GM12878 (cell line): ENCODE data around the gene RASAL2. TPM values are rescaled to one million over a fixed set of nuclear protein-coding genes. Genes with fewer than 3 reads are reported as not detected.

ENCODE experiments used
- ATAC-seq: fragments of 200-7000 bp; cut with Tn5 transposase; 3 replicates; pipeline ENCODE4 v1.9.1; 2020; ENCODE audit warnings: mild to moderate bottlenecking, moderate library complexity
- BruUV-seq: library from RNA; stranded (reverse); fragments of 400-500 nt; replicated peaks from 2 replicates; lab custom pipeline; 2021; lab: Mats Ljungman, UMichigan
- CTCF ChIA-PET: fragments of 300-600 bp; sonication (Branson Sonifier 250); formaldehyde crosslinking; extraction: SDS; loops from one replicate; lab custom pipeline; 2021; ENCODE audit warnings: inconsistent platforms; lab: Yijun Ruan, JAX
- POLR2A ChIA-PET: fragments of 350-600 bp; formaldehyde crosslinking; extraction: SDS; loops from one replicate; lab custom pipeline; 2021; ENCODE audit warnings: inconsistent platforms; lab: Charles Lee
- RAD21 ChIA-PET: fragments of 300-600 bp; sonication (Branson Sonifier 250); formaldehyde crosslinking; loops from one replicate; lab custom pipeline; 2023; ENCODE audit warnings: antibody characterized with exemption; ENCODE audit not compliant: unreplicated experiment; lab: Charles Lee
- SMC1A ChIA-PET: fragments of 300-600 bp; sonication (Branson Sonifier 250); formaldehyde crosslinking; loops from one replicate; lab custom pipeline; 2023; ENCODE audit not compliant: unreplicated experiment, uncharacterized antibody; lab: Charles Lee
- DNase-seq: peaks from one replicate; pipeline ENCODE4 v3.0.0-alpha.2; 2011; ENCODE audit warnings: low read depth, low spot score
- FAIRE-seq: peaks from 3 replicates; lab custom pipeline; 2011; peaks lifted over from hg19 to GRCh38; lab: Jason Lieb, UNC
- H2AFZ ChIP-seq: 2 replicates; pipeline ENCODE4 v1.6.0; 2011; ENCODE audit warnings: low read depth, low read length, control low read depth; ENCODE audit not compliant: control insufficient read depth
- H3K27ac ChIP-seq: 2 replicates; pipeline ENCODE4 v1.5.1; 2011; ENCODE audit warnings: control low read depth; ENCODE audit not compliant: control insufficient read depth, insufficient read depth
- H3K27me3 ChIP-seq, 2 experiments: replicated peaks in 1 of 2; 2 replicates each; pipeline versions ENCODE4 v1.6.0 to v1.6.1; 2011; ENCODE audit warnings: low read length in 1 of 2; ENCODE audit not compliant: control insufficient read depth in 2 of 2, insufficient read depth in 2 of 2
- H3K36me3 ChIP-seq, 2 experiments: 2 replicates each; pipeline ENCODE4 v1.5.1; 2011; ENCODE audit warnings: low read length in 1 of 2; ENCODE audit not compliant: control insufficient read depth in 2 of 2, insufficient read depth in 2 of 2
- H3K4me1 ChIP-seq: 2 replicates; pipeline ENCODE4 v1.6.1; 2011; ENCODE audit warnings: mild to moderate bottlenecking, low read length, moderate library complexity, mixed read lengths; ENCODE audit not compliant: control insufficient read depth, insufficient read depth
- H3K4me2 ChIP-seq: 2 replicates; pipeline ENCODE4 v1.6.0; 2011; ENCODE audit warnings: control low read depth; ENCODE audit not compliant: control insufficient read depth, insufficient read depth
- H3K4me3 ChIP-seq: fragments of 200-600 bp; sonication (generic); 2 replicates; pipeline ENCODE4 v1.5.1; 2016
- H3K79me2 ChIP-seq: 2 replicates; pipeline ENCODE4 v1.6.0; 2011; ENCODE audit warnings: low read length; ENCODE audit not compliant: control insufficient read depth, insufficient read depth
- H3K9ac ChIP-seq: 2 replicates; pipeline ENCODE4 v1.8.0; 2011; ENCODE audit warnings: low read length, control low read depth, mixed read lengths; ENCODE audit not compliant: control insufficient read depth, insufficient read depth
- H3K9me3 ChIP-seq: replicated peaks from 3 replicates; pipeline ENCODE4 v1.5.1; 2011; ENCODE audit warnings: mild to moderate bottlenecking, low read length; ENCODE audit not compliant: control insufficient read depth, insufficient read depth
- H4K20me1 ChIP-seq: 2 replicates; pipeline ENCODE4 v1.6.0; 2011; ENCODE audit not compliant: control insufficient read depth, insufficient read depth
- CTCF ChIP-seq, 3 experiments: IDR thresholded peaks in 2 of 3; conservative IDR thresholded peaks in 1 of 3; 2 replicates each; pipeline ENCODE4 v1.5.1; 2011; ENCODE audit warnings: low read depth in 3 of 3, low read length in 3 of 3, mild to moderate bottlenecking in 3 of 3, control low read depth in 2 of 3, moderate library complexity in 2 of 3, inconsistent platforms in 1 of 3, mixed read lengths in 1 of 3; ENCODE audit not compliant: control insufficient read depth in 2 of 3, insufficient read depth in 1 of 3; ENCODE audit errors: extremely low read depth in 1 of 3
- ELK1 ChIP-seq: IDR thresholded peaks from 2 replicates; pipeline ENCODE4 v1.6.1; 2012; ENCODE audit warnings: low read depth, low read length, improper control_type of control experiment
- HDAC2 ChIP-seq: fragments of 200-600 bp; sonication (generic); IDR thresholded peaks from 2 replicates; pipeline ENCODE4 v1.6.1; 2017
- KDM1A ChIP-seq: fragments of 200-600 bp; sonication (generic); IDR thresholded peaks from 2 replicates; pipeline ENCODE4 v1.6.1; 2016; ENCODE audit warnings: borderline replicate concordance
- PRDM15 ChIP-seq: fragments of 450-650 bp; formaldehyde crosslinking; IDR thresholded peaks from 2 replicates; pipeline ENCODE4 v1.4.0; 2020; ENCODE audit warnings: mild to moderate bottlenecking, moderate library complexity
- RUNX3 ChIP-seq: IDR thresholded peaks from 2 replicates; pipeline ENCODE4 v1.6.1; 2012; ENCODE audit warnings: low read length, inconsistent platforms
- SMAD5 ChIP-seq: IDR thresholded peaks from 2 replicates; pipeline ENCODE4 v1.6.1; 2016; ENCODE audit warnings: antibody characterized with exemption, low read depth
- ZBED1 ChIP-seq: IDR thresholded peaks from 2 replicates; pipeline ENCODE4 v1.6.1; 2016; ENCODE audit warnings: borderline replicate concordance
- ZNF687 ChIP-seq: fragments of 450-650 bp; IDR thresholded peaks from 2 replicates; pipeline ENCODE4 v1.6.1; 2017; ENCODE audit warnings: mild to moderate bottlenecking, moderate library complexity
- WGBS: methylation state at CpG from one replicate; pipeline ENCODE4 v1.1.6; 2016; ENCODE audit warnings: low lambda C conversion rate; ENCODE audit not compliant: insufficient replicate concordance, insufficient coverage; ENCODE audit errors: missing lambda C conversion rate; 5-methylcytosine and 5-hydroxymethylcytosine counted together
- in situ Hi-C: fragments of 300-500 bp; cut with MboI; formaldehyde crosslinking; loops from 9 replicates; pipeline ENCODE4 v1.14.3; 2018; ENCODE audit warnings: mixed read lengths
- intact Hi-C: fragments of 100-400 bp; cut with micrococcal nuclease; formaldehyde crosslinking; loops from one replicate; pipeline ENCODE4 v1.14.2; 2022; ENCODE audit not compliant: unreplicated experiment
- polyA plus RNA-seq, 11 experiments: library from polyadenylated mRNA; depleted of rRNA in 4 of 11; unstranded in 6 of 11; stranded (reverse) in 5 of 11; fragments of >200 nt; fragmentation: Nextera tagmentation in 4 of 11; fragmentation: Illumina TruSeq in 1 of 11; extraction: Ambion mirVana in 4 of 11; extraction: Trizol in 1 of 11; gene quantifications; 1 replicate in 1 of 11; 2 replicates in 10 of 11; pipeline versions ENCODE4 v1.2.1 to v1.2.3, GENCODE V29; 2011 to 2016; ENCODE audit warnings: inconsistent platforms in 2 of 11, missing spikeins in 2 of 11, low read depth in 1 of 11
- total RNA-seq, 4 experiments: library from RNA; depleted of rRNA in 3 of 4; stranded (reverse); fragments of >200 nt in 3 of 4; fragmentation: Illumina TruSeq in 1 of 4; extraction: Trizol in 1 of 4; gene quantifications; 2 replicates each; pipeline versions ENCODE4 v1.2.1 to v1.2.3, GENCODE V29; 2013 to 2021

RASAL2 gene
- total and polyA plus RNA-seq, 10 of the 15 experiments (the other 5 are each of a cell fraction or from before 2014, with no cell fraction given): 0.02 to 6.9 (median 0.17) TPM; not detected in 1

- TF ChIP-seq ZNF687 (no peak), RUNX3 (no peak), HDAC2 (no peak), ELK1 (no peak)
These were observed 390.9 kb downstream of the RASAL2 start (continued) for GRCh38 chr1:178484698-178485225.

GRCh38 chr1:178485541-178485981, 391.7 kb downstream of the RASAL2 start:
- RAD21 ChIA-PET: no interaction called here
- intact Hi-C loops: no loop called here
- no TSS peak for BruUV-seq
- no peak overlapping the region for H3K4me2 ChIP-seq
- H3K4me3 ChIP-seq: no peak overlapping the region
- no peaks in the 10 kb centered on the region for H3K79me2 ChIP-seq
- no peaks in the 10 kb centered on the region for H3K36me3 ChIP-seq
- FAIRE-seq (no peak), DNase-seq (no peak)
- WGBS: 11% methylated on average over 3 of the region's 3 CpGs
- H3K9ac ChIP-seq: no peak overlapping the region
- H3K9me3 ChIP-seq: no peaks in the 10 kb centered on the region
- SMC1A ChIA-PET: no interaction called here
- in situ Hi-C loops: no loop called here
- POLR2A ChIA-PET: no interaction called here
- TF ChIP-seq SMAD5 (no peak), PRDM15 (no peak), KDM1A (no peak), CTCF (IDR thresholded peaks at IDR 0.05 in 2 of 3, conservative IDR thresholded peaks at IDR 0.05 in 1 of 3; ENCODE audit: control insufficient read depth in 2 of 3, extremely low read depth in 1 of 3, insufficient read depth in 1 of 3, low read depth in 3 of 3, low read length in 3 of 3) (no peak), ZBED1 (no peak)
- TF ChIP-seq, all 136 proteins: peak for 0
- Histone ChIP-seq H2AFZ (no peak overlapping the region), H3K4me1 (no peaks in the 10 kb centered on the region), H3K27me3 (peaks cover 2 to 5% of the 10 kb centered on the region in 2 experiments; a peak in 3 of 4 replicates), H3K27ac (no peak overlapping the region), H4K20me1 (no peaks in the 10 kb centered on the region)
- CTCF ChIA-PET: no interaction called here
- ATAC-seq: no peak
